Central memory CD4-positive, alpha-beta T cell (primary cell): ENCODE results near the gene LTF.
"Not testable (repeated sequence)": the region's sequence is repeated elsewhere in the genome, so short reads cannot be mapped to it uniquely, and the experiment has no call there.

ENCODE experiments used
- DNase-seq: peaks from one replicate; pipeline ENCODE4 v3.0.0; 2022

Gene LTF

DNA sequence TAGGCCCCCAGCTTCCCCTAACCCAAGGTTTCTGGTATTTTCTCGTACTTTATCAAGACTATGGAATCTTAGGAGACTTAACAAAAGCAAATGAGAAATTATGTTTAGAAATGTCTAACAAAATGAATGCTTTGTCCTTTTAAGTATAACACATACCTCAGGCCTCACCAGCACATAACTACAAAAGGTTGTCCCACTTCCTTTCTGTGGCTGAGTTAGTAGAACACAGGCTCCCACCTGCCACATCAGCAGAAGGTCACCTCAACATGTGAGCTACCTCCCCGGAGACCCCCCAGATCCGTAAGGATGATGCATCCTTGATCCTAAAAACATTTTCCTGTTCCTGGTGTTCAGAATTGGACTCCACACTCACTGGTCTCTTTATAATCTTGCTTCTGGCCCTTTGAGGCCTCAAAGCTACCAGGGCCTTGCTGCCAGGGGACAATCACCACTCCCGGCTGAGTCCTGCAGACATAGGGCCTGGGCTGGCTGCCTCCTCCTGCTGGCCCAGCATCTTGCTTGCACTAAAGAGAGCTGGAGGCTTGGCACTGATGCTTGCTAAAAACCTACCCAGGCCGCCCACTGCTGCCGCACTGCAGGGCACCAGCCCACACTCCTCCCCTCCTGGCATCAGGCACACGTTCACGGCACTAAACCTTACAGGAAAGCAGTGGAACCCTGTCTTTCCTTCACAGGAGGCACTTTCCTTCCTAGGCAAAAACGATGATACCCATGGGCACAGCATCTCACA is 54.8 kb downstream of the LTF start:
- no peak for DNase-seq

DNA sequence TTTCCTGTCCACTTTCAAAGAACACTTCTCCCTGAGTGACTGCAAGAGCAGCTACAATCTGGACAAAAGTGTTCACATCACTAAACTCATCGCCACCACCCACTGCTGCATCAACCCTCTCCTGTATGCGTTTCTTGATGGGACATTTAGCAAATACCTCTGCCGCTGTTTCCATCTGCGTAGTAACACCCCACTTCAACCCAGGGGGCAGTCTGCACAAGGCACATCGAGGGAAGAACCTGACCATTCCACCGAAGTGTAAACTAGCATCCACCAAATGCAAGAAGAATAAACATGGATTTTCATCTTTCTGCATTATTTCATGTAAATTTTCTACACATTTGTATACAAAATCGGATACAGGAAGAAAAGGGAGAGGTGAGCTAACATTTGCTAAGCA is 55.9 kb downstream of the LTF start:
- no peak for DNase-seq

GRCh38 chr3:46407970-46408369 is 56.7 kb downstream of the LTF start:
- no peak for DNase-seq

DNA sequence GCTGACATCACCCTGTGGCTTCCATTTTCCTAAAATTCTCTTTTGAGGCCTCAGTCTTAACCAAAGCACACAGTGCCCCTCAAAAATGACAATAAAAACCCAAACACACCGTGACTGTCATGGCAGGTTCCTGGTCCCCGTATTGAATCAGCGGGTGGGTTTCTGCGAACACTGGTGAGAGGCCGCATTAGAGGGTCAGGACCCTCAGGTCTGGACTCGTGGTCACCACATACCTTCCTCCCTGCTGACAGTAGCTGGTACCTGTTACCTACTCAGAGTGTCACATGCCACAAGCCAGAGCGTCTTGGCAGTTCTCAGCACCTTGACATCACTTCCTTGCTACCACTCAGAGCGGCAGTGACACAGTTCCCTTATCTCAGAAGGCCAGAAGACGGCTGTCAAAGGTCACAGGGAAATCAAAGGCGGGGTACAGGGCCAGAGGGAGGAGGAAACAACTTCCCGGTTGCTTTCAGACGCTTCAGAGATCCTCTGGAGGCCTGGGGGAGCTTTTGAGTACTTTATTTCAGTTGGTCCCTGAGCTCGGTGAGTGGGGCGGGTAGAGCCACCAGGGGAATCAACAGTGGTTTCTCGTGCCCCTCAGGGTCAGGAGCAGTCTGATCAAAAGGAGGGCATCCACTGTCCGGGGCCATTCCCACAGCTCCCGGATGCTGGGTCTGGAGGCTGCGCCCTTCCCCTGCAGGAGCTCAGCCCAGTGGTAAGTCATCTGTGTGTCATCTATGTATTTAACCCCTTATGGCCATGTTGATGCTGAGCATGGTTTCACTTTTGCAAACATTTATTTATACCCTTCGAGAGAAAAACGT is 57.7 kb downstream of the LTF start, which contains the start of the genes CCR5AS and CCRL2:
Gene CCR5AS, minus strand, starts transcription at position 279 of the 824 bp plus-strand sequence.
Gene CCRL2, plus strand, starts transcription at position 472 of the 824 bp plus-strand sequence. CDS start 821 bp downstream, outside the sequence.
- DNase-seq: peak; percentile 23

DNA sequence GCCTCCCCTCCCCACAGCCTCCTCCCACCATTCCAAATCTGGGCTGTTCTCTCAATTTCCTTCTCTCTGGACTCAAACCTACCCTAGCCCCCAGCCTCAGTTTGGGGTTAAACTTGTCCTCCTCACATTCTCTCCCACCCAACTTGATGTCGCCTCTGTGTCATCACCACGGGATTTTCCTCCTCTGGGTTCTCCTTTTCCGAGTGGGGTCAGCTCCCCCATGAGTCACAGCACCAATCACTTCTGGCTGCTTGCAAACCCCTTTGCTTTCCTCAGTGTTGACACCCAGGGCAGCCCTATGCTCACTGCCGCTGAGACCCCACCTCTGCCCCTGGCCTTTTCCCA is 58.3 kb downstream of the LTF start:
- DNase-seq: no peak

DNA sequence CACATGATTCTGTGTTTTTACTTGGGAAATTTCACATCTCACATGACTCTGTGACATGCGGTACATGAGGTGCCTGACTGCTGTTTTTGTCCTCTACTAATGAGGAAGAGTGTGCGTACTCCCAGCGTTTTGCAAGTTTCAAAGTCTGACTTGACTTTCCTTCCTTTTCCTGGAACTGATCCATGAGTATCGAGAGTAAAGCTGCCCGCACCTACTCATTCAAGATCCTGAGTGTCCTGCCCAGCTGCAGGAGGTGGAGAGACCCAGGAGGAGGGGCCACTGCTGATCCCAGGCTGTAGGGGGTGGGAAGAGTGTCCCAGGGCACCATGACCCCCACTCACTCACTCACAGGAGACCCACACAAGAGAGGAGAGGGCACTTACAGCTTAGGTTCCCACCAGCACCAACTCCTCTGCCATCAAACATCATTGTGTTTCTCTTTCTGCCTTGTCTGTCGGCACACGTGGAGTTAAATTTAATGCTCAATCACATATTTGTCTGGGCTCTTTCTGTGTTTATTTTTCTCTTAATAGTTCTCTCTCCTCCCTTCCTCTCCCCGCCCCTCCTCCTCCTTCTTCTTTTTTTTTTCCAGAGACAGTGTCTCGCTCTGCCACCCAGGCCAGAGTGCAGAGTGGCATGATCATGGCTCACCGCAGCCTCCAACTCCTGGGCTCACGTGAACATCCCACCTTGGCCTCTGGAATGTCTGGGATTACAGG is 59.2 kb downstream of the LTF start:
- no peak for DNase-seq

DNA sequence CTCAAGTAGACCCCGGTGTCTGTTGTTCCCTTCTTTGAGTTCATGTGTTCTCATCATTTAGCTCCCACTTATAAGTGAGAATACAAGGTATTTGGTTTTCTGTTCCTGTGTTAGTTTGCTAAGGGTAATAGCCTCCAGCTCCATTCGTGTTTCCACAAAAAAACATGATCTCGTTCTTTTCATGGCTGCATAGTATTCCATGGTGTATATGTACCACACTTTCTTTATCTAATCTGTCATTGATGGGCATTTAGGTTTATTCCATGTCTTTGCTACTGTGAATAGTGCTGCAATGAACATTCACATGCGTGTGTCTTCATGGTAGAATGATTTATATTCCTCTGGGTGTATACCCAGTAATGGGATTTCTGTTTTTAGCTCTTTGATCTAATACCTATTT is 61.8 kb downstream of the LTF start:
- DNase-seq: not testable (repeated sequence)

GRCh38 chr3:46401579-46401978 is 63.1 kb downstream of the LTF start:
- DNase-seq: no peak

DNA sequence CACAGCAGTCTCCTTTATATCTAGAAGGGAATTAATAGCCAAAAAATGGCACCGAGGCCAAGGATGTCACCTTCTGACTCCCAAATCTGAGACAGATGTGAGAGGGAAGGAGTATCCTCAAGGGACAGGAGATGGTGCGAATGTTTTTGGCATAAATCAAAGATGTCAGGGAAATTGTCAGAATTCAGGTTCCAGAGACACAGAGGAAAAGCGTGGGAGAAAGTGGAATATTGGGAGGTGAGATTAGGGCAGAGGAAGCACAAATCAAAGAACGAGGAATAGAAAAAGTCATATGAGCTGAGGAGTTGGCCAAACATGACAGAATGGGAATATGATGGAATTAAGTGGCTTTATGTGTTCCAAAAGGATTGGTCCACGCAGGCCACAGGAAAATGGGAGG is 63.9 kb downstream of the LTF start:
- DNase-seq: no peak

DNA sequence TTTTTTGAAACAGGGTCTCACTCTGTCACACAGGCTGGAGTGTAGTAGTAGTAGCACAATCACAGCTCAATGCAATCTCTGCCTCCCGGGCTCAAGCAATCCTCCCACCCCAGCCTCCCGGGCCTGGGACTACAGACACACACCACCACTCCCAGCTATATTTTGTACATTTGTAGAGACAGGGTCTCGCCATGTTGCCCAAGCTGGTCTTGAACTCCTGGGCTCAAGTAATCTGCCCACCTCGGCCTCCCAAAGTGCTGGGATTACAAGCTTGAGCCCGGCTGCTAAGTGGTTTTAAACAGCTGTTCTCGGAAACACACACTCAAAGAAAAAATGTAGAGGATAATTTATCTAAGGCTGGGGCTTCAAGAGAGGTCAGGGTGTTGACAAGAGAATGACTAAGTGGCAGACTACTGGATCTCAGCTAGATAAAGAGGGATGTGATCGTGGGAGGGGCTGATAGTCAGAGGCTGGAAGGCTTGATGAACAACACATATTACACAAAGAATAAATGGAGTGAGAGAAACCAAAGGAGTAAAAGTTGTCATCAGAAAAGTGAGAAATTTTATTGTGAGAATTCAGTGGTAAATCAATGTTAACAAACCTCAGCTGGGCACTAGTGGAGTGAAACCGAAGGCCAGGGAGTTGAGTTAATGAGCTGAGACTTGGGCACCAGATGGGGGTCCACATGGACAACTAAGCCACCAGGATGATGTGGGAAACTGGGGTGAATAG is 64.5 kb downstream of the LTF start:
- no peak for DNase-seq

- no peak for DNase-seq
Measured at GRCh38 chr3:46399557-46399956, 65.1 kb downstream of the LTF start.

GRCh38 chr3:46399098-46399497 is 65.6 kb downstream of the LTF start:
- no peak for DNase-seq

DNA sequence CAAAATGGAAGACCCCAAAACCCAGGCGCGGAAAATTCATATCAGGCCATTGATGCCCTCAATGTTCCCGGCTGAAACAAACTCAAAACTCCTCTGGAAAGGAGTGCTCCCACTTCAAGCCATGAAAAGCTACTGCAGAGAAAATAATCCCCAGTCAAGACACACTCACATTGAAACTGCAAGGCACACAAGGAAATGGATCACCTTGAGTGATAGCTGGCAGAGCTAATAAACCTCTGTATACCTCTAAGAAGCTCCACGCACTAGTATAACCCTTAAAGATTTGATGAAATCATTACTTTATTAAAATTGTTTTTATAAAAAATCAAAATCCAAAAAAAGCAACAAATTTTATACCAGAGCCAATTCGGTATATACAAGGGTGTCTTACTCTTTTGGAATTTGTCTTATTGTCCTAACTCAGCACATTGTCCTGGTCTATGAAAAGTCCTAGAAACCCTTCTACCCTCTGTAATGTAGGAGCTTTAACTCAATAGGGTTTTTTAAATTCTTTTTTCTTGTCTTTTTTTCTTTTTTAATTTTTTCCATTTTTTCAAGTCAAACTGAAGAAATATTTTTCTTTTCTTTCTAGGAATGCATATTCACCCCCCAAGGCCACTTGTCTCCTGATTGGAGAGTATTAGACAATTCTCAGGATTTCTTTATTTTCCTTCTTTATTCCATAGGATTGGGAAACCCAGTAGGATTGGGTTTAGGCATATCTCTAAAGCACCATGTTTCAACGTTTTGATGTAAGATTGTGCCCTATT is 66.3 kb downstream of the LTF start:
- no peak for DNase-seq

- no peak for DNase-seq
Measured at GRCh38 chr3:46397111-46397510, 67.6 kb downstream of the LTF start.

DNA sequence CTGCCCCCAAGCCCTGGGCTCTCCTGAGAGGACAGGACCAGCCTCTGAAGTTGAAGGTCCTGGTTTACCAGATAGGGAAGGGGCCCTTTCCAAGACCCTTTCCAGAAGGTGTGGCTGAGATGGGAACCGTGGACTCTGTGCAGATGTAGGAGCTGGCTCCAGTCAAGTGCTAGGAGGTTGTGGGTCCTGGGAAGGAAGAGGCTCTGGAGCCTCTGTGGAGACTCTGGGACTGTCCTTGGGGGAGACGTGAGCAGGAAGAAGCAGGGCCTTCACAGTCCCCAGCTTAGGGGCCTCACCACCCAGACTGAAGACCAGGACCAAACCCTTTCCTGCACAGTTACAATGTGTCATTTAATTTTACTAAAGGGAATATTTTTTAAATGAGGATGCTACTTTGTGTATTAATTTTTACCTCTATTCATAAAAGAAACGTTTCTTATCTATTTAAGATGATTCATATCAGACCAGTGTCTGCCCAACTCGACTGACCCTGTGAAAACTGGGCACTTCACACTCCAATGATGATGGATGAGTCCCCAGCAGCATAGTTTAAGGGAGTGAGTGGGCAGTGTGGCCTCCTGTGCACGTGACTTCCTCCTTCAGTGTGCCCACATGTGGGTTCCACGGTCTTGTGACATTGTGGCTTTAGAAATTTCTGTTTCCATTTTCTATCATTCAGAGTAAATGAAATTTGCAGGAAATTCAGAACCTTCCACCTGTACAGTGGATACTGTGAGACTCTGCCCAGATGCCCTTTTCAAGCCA is 68.8 kb downstream of the LTF start:
- DNase-seq: no peak

DNA sequence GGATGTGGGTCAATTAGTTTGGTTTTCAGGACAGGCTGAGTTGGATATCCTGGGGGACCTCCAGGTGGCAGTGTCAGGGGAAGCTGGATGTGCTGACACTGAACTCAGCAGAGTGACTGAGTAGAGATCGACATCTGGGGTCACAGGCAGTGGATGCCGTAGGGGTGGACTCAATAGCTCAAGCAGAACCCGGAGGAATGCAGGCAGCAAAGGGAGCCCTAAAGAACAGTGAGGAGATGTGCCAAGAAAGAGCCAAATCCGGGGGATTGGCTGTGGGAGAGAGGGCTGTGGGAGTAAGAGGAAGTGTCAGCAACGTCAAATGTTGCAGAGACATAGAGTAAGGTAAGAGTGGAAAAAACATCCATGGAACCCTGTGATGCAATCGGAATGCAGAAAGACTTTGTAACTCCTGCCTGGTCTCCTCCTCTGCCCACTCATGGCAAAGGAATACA is 69.5 kb downstream of the LTF start:
- DNase-seq: no peak

- no peak for DNase-seq
Measured at GRCh38 chr3:46393554-46394434, 70.9 kb downstream of the LTF start.

GRCh38 chr3:46393011-46393410 is 71.7 kb downstream of the LTF start:
- no peak for DNase-seq

GRCh38 chr3:46391526-46391925 is 73.2 kb downstream of the LTF start:
- not testable (repeated sequence) for DNase-seq

GRCh38 chr3:46389306-46389705 is 75.4 kb downstream of the LTF start:
- no peak for DNase-seq
